HG03442 (cell line): ENCODE measurements around the gene TTLL11.
"Not testable (repeated sequence)": the region's sequence is repeated elsewhere in the genome, so short reads cannot be mapped to it uniquely, and the experiment has no call there.

Source experiments
- ATAC-seq: cut with Tn5 transposase; IDR thresholded peaks from one replicate; pipeline ENCODE4 v1.9.1; 2021; ENCODE audit warnings: mild to moderate bottlenecking, moderate library complexity; ENCODE audit not compliant: unreplicated experiment

The TTLL11 gene

DNA sequence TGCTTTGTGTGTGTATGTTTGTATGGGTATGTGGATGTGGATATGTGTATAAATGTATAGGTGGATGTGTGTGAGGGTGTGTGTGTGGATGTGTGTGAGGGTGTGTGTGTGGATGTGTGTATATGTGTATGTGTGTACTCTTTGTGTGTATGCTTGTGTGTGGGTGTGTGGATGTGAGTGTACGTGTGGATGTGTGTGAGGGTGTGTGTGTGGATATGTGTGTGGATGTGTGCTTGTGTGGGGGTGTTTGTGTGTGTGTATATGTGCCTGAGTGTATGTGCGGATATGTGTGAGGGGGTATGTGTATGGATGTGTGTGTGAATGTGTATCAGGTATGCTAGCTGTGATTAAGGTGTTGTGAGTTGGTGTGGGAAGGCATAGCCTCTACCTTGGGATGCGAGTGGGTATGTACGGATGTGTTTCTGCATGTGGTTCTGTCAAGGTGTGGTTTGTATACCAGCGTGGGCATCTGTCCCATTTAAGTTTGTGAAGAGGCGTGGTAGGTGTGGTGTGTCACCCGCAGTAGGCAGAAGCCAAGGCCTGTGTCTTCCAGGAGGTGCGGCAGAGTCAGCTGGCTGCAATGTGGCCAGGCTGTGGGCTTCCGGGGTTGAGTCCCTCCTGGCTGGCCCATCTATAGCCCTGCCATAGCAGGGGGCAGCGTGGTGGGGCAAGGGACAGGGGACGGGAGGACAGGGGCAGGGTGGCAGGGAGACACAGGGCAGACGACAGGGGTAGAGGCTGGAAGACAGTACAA, 285.9 kb downstream of the TTLL11 start:
- no peak for ATAC-seq

DNA sequence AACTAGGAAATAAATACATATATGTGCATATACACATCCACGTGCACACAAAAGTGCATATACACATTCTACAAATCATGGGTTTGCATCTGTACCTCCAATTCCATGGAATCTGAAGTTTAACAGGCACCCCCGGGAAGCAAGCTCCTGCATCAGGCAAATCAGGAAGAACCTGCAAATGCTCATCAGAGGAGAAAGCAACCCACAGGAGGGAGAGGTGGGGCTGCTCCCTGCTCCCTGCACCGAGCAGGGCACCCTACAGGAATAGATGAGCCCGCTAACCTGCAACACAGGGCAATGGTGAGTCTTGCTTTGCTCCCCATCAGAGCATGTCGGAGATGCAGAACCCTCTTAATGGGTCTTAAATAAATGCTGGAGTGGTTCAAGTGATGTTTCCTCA, 290.4 kb downstream of the TTLL11 start:
- ATAC-seq = no peak

DNA sequence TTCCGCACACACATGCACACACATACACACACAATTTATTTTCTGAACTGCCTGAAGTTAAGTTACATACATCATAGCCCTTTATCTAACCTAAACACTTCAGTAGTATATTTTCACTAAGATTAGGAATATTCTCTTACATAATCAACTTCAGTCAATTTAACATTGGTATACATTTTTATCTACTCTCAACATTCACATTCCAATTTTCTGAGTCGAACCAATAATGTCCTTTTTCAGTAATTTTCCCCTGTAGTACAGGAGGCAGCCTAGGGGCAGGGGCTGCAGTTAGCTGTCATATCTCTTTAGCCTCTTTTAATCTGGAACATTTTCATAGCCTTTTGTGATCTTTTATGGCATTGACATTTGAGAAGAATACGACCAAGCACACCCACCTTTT, 291.5 kb downstream of the TTLL11 start:
- no peak for ATAC-seq

DNA sequence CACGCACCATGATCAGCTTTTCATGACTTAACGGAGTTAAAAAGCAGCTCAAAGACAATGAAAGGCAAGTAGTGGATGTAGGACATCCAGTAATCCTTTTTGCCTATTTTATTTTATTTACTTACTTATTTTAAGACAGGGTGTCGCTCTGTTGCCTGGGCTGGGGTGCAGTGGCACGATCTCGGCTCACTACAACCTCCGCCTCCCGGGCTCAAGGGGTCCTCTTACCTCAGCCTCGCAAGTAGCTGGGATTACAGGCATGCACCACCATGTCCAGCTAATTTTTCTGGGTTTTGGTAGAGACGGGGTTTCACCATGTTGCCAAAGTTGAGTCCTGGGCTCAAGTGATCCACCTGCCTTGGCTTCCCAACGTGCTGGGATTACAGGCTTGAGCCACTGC, 292.7 kb downstream of the TTLL11 start:
- no peak for ATAC-seq

DNA sequence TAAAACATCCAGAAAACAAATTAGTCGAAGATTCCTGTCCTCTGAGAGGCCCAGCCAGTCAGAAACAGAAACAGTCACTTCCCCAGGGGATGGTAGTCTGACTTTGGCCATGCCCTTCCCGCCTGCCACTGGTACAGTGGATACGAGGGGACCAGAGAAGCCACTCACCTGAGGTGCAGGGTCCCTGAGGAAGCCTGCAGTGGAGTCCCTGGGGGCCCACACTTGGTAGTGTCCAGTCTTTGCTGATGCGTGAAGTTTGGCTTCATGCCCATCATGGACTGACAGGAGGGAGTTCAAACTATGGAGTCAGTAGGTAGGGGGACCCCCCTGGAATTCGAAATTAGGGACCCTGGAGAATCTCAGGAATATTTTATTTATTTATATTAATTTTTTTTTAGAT, 294.2 kb downstream of the TTLL11 start:
- ATAC-seq = no peak

DNA sequence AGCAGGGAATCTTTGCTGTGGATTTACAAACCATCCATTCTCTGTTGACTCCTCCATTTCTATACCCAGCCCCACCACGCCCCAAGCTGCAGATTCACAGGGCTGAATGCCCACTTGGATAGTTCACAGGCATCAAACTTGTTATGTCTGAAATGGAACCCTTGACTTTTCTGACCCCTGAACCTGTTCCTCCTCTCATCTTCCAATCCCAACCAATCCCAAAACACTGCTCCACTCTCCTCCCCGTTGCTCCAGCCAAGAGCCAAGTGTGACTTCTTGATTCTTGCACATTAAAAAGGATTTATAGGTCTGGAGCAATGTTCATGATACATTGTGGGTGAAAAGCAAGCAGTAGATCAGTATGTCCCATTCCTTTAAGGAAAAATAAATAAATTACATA, 296.0 kb downstream of the TTLL11 start:
- ATAC-seq = no peak

DNA sequence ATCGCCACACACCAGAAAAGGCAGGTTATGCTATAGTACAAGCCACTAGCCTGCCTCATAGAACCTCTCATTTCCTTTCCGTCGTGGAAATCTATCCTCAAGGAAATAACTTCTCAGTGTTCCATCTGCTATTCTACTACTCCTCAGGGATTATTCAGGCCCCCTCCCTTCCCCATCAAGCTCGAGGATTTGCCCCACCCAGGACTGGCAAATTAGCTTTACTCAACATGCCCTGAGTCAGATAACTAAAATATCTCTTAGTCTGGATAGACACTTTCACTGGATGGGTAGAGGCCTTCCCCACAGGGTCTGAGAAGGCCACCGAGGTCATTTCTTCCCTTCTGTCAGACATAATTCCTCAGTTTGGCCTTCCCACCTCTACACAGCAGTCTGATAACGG, 298.8 kb downstream of the TTLL11 start:
- ATAC-seq = not testable (repeated sequence)

DNA sequence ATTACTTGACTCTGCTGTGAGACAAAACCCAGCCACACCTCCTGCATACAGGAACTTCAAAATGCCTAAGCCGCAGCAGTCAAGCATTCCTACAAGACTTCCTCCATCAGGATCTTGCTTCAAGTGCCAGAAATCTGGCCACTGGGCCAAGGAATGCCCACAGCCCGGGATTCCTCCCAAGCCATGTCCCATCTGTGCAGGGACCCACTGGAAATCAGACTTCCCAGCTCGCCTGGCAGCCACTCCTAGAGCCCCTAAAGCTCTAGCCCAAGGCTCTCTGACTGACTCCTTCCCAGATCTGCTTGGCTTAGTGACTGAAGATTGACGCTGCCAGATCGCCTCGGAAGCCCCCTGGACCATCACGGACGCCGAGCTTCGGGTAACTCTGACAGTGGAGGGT, 300.6 kb downstream of the TTLL11 start:
- not testable (repeated sequence) for ATAC-seq

DNA sequence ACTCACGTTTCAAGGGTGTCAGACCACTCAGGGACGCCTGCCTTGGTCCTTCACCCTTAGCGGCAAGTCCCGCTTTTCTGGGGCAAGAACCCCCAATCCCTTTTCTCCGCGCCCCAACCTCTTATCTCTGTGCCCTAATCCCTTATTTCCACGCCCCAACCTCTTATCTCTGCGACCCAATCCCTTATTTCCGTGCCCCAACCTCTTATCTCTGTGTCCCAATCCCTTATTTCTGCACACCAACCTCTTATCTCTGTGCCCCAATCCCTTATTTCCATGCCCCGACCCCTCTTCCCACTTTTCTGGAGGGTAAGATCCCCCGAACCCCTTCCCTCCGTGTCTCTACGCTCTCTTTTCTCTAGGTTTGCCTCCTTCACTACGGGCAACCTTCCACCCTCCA, 302.3 kb downstream of the TTLL11 start:
- no peak for ATAC-seq

DNA sequence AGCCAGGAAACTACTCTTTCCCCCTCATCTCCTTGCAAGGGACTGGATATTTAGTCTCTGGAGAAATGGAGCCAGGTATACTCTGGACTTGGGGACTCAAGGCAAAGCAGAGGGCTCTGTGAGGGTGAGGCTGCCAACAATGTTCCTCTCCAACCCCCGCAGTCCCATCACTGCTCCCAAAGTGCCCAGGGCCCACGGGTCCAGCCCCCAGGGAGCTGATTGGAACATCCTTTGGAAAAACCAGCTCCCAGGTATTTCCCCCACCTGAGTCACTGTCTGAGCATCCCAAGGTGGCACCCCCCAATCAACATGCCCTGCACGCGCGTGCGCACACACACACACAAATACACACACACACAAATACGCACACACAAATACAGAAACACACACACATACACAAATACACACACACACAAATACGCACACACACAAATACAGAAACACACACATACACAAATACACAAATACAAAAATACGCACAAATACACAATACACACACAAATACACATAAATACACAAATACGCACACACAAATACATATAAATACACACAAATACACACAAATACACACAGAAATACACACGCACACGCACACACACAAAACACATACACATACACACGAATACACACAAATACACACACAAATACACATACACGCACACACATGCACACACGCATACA, 304.3 kb downstream of the TTLL11 start:
- ATAC-seq = no peak

DNA sequence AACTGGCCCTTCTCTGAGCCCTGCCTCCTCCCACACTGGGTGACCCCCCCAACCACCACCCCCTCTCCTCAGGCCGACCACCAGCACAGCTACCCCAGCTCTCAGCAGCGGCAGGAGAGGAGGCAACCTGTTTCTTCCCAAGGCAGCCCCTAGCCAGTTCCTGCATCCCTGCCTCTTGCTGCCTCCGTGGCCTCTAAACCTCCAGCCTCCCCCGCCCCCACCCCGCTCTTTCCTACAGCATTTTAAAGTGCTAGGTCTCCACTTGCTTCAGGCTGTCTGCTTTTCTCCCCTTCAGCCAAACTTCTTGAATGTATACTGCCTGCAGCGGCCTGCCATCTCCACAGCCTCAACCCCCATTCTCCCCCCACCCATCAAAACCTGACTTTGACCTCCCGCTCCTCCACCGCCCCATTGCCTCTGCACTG, 306.1 kb downstream of the TTLL11 start:
- ATAC-seq = no peak

DNA sequence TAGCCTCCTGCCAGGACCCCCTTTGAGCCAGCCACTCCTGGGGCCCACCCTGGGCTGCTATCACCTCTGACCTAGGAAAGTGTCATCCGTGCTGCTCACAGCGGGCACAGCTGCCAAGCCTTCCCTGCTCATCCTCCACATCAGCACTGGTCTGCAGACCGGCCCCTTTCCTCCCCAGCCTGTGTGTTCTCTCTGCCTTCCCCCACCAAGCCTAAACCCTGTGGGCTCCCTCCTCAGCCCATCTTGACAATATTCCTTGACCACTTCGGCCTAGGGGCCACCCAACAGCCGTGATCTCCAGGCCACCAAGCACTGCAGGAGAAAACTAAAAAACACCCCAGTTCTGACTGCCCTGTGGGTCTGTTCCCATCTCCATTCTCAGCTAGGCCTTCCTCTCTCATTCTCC, 306.6 kb downstream of the TTLL11 start:
- no peak for ATAC-seq

DNA sequence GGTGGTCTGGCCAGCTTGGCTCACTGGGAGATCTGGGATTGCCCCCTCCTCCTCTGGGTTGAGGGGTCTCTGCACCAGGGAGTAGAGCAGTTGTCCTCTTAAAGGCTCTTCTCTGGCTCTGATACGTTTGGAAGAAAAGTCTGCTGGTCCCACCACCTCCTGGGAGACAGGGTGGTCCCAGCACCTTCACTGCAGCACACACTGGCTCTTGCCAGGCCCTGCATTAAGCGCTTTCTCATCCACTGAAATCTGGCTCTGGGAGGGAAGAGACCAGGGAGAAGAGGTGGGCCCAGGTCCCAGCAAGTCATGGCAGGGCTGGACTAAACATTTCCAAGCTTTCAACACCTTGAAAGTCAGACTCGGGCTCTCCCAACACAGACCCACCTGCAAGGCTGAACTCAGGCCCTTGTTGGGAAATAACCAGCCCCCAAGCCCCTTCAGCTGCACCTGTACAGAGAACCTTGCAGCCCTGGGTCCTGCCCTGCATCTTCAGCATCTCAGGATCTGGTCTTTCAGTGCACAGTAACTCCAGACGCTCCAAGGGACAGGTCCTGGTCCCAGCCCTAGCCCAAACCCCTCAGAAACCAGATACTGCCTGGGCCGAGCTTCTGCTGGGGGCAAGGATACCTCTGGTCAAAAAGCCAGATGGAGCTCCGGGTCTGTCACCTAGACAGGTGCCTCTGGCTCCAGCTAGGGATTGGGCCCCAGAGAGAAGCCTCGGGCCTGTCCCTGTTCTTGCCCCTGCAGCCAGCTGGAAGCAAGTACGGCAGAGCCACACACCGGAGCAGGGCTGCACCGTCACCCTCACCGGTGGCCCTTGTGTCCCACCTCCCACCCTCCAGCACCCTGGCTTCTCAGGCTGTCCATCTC, 307.2 kb downstream of the TTLL11 start:
- no peak for ATAC-seq

DNA sequence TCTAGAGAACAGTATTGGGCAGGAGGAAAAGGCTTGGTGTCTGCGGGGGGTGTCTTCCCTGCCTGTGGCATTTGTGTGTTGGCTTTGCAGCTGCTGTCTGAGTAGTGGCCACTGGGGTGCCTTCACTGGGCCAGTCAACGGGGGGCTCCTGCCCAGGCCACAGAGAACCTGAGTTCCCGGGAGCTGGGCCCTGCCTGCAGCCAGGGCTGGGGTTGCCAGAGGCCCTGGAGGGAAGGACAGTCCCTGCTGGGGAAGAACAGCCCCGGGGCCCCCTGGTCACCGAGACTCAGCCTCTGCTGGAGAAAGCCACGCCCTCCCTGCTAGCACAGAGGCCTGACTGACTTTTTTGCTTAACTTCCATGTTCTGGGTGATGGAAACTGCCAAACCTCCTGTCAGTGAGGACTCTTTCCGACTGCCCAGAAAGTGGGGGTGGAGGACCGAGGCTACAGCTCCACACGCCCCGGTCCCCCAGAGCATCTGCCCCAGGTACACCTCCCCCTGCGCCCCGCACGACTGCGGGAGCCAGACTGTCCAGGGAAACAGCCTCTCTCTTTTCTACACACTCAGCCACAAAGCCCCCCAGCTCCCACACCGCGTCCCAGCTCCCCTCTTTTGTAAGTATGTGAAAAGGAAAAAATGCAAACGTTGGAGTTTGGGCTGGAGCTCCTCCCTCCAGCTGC, 308.2 kb downstream of the TTLL11 start:
- no peak for ATAC-seq

DNA sequence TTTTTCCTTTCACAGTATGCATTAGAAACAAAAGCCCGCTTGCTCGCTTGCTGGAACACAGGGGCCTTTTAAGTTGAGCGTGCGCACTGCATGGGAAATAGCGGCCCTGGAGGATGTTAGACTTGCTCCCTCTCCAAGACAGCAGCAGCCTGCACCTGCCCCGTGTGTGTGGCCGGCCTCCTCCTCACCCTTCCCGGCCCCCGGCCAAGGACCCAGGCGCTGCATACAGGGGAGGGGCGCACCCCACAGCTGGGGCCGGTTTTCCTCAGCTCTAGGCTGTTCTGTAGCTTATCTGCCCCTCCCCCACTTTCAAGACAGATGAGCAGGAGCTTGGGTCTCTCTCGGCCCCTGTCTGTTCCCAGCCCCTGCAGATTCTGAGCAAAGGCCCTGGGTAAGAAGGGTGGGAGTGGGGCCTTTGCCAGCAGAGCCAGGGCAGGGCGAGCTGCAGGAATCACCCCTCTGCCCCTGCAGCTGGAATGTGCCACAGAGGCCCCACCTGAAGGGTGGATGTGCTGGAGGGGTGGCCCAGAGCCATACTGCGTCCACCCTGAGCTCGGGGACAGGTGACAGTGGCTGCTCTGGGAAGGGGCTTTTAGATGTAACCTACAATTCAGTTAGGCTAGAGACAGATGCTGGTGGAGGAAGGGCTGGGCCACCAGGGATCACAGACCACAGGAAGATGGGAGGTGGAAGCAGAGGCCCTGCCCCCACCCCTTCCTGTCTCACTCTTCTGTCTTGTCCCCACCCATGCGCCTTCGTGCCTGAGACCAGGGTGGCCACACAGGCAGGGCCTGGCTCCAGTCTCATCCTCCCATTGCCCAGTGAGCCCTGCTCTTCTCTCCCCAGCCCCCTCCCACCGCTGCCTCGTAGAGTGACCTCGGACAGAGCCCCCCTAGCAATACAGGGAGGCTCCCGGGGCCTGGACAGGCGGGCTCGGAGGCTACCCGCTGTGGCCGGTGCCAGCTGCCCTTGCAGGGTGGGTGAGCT, 309.3 kb downstream of the TTLL11 start:
- ATAC-seq = no peak

DNA sequence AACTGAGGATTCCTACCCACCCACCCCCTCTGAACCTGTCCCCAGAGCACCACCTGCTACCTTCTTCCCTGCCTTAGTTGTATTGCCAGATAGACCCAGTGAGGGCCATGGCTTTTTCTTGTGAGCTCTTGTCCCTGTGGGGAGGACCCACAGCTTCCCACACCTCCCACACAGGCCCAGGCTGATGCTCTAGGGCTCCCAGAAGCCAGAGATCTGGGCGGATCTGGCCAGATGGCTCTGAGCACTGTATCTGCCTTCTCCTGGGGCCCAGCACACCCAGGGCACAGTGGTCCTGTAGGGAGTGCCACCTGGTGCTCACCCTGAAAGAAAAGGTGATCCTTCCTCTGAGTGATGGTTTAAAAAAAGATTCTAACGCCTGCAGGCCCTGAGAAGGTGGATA, 310.0 kb downstream of the TTLL11 start:
- no peak for ATAC-seq

DNA sequence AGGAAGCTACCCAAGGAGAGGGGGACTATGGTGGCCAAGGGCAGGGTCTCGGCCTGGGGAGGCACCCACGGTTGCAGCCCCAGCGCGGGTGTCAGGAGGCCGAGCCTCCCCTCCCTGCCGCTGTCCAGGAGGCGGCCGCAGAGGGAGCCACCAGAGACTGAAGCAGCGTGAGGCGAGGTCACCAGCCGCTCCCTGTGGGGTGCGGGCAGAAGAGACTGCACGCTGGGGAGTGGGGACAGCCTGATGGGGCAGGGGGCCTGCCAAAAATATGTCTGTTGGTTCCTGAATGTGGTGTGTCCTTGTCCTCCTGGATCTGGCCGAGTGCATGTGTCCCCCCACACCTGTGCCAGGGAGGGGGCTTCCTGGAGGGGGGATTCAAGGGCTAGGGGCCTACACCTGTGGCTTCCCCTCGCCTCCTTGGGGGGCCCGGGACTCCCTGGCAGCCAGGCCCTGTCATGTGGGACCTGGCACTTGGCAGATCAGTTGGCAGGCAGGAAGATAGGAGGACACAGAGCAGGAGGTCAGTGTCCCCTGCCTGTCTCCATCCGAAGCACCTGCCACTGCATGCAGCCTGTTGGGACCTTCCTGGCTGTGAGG, 310.5 kb downstream of the TTLL11 start:
- no peak for ATAC-seq

DNA sequence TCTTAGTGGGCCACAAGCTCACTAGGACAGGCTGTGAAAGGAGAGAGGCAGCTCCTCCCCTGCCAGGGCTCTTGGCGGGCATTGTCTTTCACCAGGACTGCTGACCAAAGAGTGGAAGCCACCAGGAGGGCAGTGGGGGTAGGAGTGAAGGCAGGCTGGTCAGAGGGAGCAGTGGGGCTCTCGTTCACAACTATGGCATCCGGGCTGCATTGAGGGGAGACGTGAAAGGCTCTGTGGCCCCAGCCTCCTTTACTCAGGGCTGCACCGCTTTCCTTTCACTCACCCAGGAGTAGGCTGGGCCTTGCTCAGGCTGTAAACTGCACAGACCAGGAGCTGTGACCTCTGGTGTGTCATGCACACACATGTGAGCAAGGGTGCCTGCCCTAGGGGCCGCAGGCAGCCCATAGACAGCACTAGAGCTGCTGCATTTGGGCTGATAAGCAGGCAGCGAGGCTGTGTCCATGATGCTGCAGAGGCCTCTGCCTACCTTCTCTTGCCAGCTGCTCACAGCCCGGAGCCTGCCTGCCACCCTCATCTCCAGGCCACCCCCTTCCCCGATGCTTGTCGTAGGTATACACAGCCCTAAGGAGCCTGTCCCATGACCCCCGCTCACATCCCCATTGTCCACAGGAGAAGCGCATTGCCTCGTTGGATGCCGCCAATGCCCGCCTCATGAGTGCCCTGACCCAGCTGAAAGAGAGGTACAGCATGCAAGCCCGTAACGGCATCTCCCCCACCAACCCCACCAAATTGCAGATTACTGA, 311.2 kb downstream of the TTLL11 start:
- ATAC-seq = no peak

DNA sequence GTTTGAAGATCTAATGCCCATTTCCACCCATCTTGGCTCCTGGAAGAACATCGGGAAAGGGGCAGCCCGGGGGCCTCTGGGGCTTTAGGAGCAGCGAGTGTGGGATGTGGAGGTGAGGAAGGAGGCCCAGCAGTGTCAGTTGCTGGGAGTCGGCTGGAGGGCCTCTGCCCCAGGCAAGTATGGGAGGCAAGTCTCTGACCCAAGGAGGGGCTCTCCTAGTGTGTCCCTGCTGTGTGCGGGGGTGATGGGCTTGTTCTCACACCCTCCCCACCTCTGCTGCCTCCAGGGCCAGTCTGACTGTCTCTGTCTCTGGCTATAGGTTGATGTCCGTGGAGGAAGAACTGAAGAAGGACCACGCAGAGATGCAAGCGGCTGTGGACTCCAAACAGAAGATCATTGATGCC, 312.0 kb downstream of the TTLL11 start:
- ATAC-seq = no peak
